Endodermal cell (in vitro differentiated cells): Measurements from ENCODE around the gene ANKS1B. TPM values are rescaled to one million over a fixed set of nuclear protein-coding genes. Genes with fewer than 3 reads are reported as not detected.

Experiments
- DNase-seq: peaks from one replicate; pipeline ENCODE4 v3.0.0-alpha.2; 2017
- H3K27ac ChIP-seq: 2 replicates; pipeline ENCODE4 v1.5.1; 2013; ENCODE audit warnings: mild to moderate bottlenecking, low read depth, low read length, moderate library complexity
- H3K27me3 ChIP-seq: 2 replicates; pipeline ENCODE4 v1.6.1; 2013; ENCODE audit warnings: mild to moderate bottlenecking, low read length, moderate library complexity; ENCODE audit not compliant: insufficient read depth, control insufficient read depth, poor library complexity, severe bottlenecking
- H3K36me3 ChIP-seq: 2 replicates; pipeline ENCODE4 v1.7.0; 2013; ENCODE audit warnings: mild to moderate bottlenecking, low read length, moderate library complexity; ENCODE audit not compliant: control insufficient read depth, insufficient read depth
- H3K4me1 ChIP-seq: one replicate; pipeline ENCODE4 v1.7.0; 2013; ENCODE audit warnings: low read length; ENCODE audit not compliant: control insufficient read depth, insufficient read depth
- H3K4me3 ChIP-seq: 2 replicates; pipeline ENCODE4 v1.5.1; 2013; ENCODE audit warnings: mild to moderate bottlenecking, low read length, moderate library complexity
- H3K9ac ChIP-seq: 2 replicates; pipeline ENCODE4 v1.6.1; 2013; ENCODE audit warnings: mild to moderate bottlenecking, low read length, moderate library complexity; ENCODE audit not compliant: poor library complexity, severe bottlenecking; ENCODE audit errors: extremely low read depth
- H3K9me3 ChIP-seq: 2 replicates; pipeline ENCODE4 v1.6.1; 2013; ENCODE audit warnings: mild to moderate bottlenecking, low read length, moderate library complexity; ENCODE audit not compliant: control insufficient read depth
- H3K27ac Mint-ChIP-seq: 2 replicates; pipeline ENCODE4 v1.8.0; 2020; ENCODE audit warnings: mixed read lengths
- H3K27me3 Mint-ChIP-seq: 2 replicates; pipeline ENCODE4 v1.8.0; 2021; ENCODE audit warnings: mild to moderate bottlenecking, mixed read lengths; ENCODE audit not compliant: insufficient read depth
- H3K36me3 Mint-ChIP-seq: 2 replicates; pipeline ENCODE4 v1.8.0; 2020; ENCODE audit warnings: low read depth, mixed read lengths
- H3K4me1 Mint-ChIP-seq: 2 replicates; pipeline ENCODE4 v1.8.0; 2020; ENCODE audit warnings: mixed read lengths
- H3K4me3 Mint-ChIP-seq: 2 replicates; pipeline ENCODE4 v1.8.0; 2020; ENCODE audit warnings: mild to moderate bottlenecking, moderate library complexity, mixed read lengths
- H3K9me3 Mint-ChIP-seq: 2 replicates; pipeline ENCODE4 v1.8.0; 2020; ENCODE audit warnings: mild to moderate bottlenecking, mixed read lengths
- CTCF ChIP-seq: fragments of 200-600 bp; sonication (generic); conservative IDR thresholded peaks from 2 replicates; pipeline ENCODE4 v1.5.0; 2021; ENCODE audit warnings: antibody characterized with exemption, mild to moderate bottlenecking
- WGBS, 2 experiments: methylation state at CpG; one replicate each; pipeline versions ENCODE4 v1.1.5 to v1.1.7; 2013; ENCODE audit warnings: missing lambda C conversion rate in 2 of 2, mixed read lengths in 1 of 2; ENCODE audit not compliant: insufficient coverage in 1 of 2, insufficient read length in 1 of 2; 5-methylcytosine and 5-hydroxymethylcytosine counted together
- total RNA-seq, 2 donors: library from RNA; stranded (reverse); fragmentation: NEBNext Ultra II Directional in 1 of 2; extraction: Animal tissue kit (Norgen Biotek cat#: 25700) in 1 of 2; gene quantifications; 2 replicates in 1 of 2; 3 replicates in 1 of 2; pipeline ENCODE4 v1.2.1, GENCODE V29; 2021

The ANKS1B gene
- total RNA-seq, 2 donors from 2014 or later = 28.5 to 65.8 TPM

- no peak overlapping the region for H3K9ac ChIP-seq
- TF ChIP-seq CTCF = no peak
- H3K4me3 Mint-ChIP-seq = no peak overlapping the region
- H3K4me1 Mint-ChIP-seq = peaks cover 14% of the 10 kb centered on the region
- peak; percentile 94 for DNase-seq
- no peaks in the 10 kb centered on the region for H3K36me3 ChIP-seq
- no peaks in the 10 kb centered on the region for H3K9me3 ChIP-seq
- peaks cover 13% of the 10 kb centered on the region for H3K4me1 ChIP-seq
- WGBS, 2 experiments = 25 to 27% methylated on average over 2 of the region's 2 CpGs
- H3K27ac ChIP-seq = no peak overlapping the region
- no peak overlapping the region for H3K27ac Mint-ChIP-seq
- peaks cover 1% of the 10 kb centered on the region for H3K27me3 Mint-ChIP-seq
- no peaks in the 10 kb centered on the region for H3K27me3 ChIP-seq
- no peak overlapping the region for H3K4me3 ChIP-seq
- no peaks in the 10 kb centered on the region for H3K9me3 Mint-ChIP-seq
- H3K36me3 Mint-ChIP-seq = no peaks in the 10 kb centered on the region
Measured at GRCh38 chr12:98909746-98910145, 1075.0 kb downstream of the ANKS1B start.

GRCh38 chr12:98908866-98909265 is 1075.9 kb downstream of the ANKS1B start:
- Mint-ChIP-seq H3K9me3 (no peaks in the 10 kb centered on the region), H3K27me3 (peaks cover 4% of the 10 kb centered on the region), H3K4me3 (no peak overlapping the region), H3K36me3 (no peaks in the 10 kb centered on the region), H3K4me1 (peaks cover 14% of the 10 kb centered on the region), H3K27ac (no peak overlapping the region)
- H3K9ac ChIP-seq = no peak overlapping the region
- DNase-seq = no peak
- H3K4me3 ChIP-seq = no peak overlapping the region
- H3K27me3 ChIP-seq = no peaks in the 10 kb centered on the region
- H3K27ac ChIP-seq = no peak overlapping the region
- peaks cover 13% of the 10 kb centered on the region for H3K4me1 ChIP-seq
- H3K9me3 ChIP-seq = no peaks in the 10 kb centered on the region
- no peak for TF ChIP-seq CTCF
- WGBS, 2 experiments = 67 to 84% methylated on average over 1 to 5 of the region's 6 CpGs
- no peaks in the 10 kb centered on the region for H3K36me3 ChIP-seq

- peaks cover 13% of the 10 kb centered on the region for H3K27me3 Mint-ChIP-seq
- no peaks in the 10 kb centered on the region for H3K36me3 Mint-ChIP-seq
- no peak overlapping the region for H3K4me3 Mint-ChIP-seq
Measured at GRCh38 chr12:98903875-98904274, 1080.9 kb downstream of the ANKS1B start.

More at GRCh38 chr12:98903875-98904274, 1080.9 kb downstream of the ANKS1B start:
- no peak for DNase-seq
- H3K4me1 Mint-ChIP-seq = peaks cover 4% of the 10 kb centered on the region
- no peak overlapping the region for H3K4me3 ChIP-seq
- H3K27me3 ChIP-seq = peaks cover under 1% of the 10 kb centered on the region
- H3K9ac ChIP-seq = no peak overlapping the region
- no peaks in the 10 kb centered on the region for H3K9me3 Mint-ChIP-seq
- no peak for TF ChIP-seq CTCF
- H3K27ac ChIP-seq = no peak overlapping the region
- H3K27ac Mint-ChIP-seq = no peak overlapping the region
- H3K36me3 ChIP-seq = no peaks in the 10 kb centered on the region
- H3K9me3 ChIP-seq = no peaks in the 10 kb centered on the region
- no peaks in the 10 kb centered on the region for H3K4me1 ChIP-seq
